DOHH2 (cell line): ENCODE measurements around the gene SPTLC1.

ENCODE experiments used
- EZH2phosphoT487 ChIP-seq: fragments of 200-600 bp; sonication (generic); IDR thresholded peaks from 2 replicates; pipeline ENCODE4 v1.6.1; 2017; ENCODE audit warnings: borderline replicate concordance, mild to moderate bottlenecking, antibody characterized with exemption, low read length, moderate library complexity, mixed read lengths
- TF ChIP-seq, protein P1 (sequence below): fragments of 200-600 bp; sonication (generic); IDR thresholded peaks from one replicate; pipeline ENCODE4 v1.5.1; 2014; ENCODE audit warnings: antibody characterized with exemption, mild to moderate bottlenecking, low read depth, low read length; ENCODE audit not compliant: poor library complexity, severe bottlenecking

DNA sequence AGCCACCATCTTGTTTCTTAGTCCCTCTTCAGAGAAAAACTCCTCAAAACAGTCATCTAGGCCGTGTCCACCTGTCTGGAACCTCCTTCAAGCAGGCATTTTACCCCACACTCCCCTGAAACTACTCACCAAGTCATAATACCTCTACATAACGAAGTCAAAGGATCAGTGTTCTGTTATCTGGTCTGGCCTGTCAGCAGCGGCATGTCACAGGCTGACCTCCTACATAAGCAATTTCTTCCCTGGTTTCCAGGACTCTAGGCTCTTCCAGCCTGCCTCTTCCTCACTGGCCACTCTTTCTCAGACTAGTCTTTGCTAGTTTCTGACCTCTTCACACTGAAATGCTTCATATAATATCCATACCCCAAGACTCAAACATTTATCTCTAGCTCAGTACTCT, 72.2 kb downstream of the SPTLC1 start:
- no peak for TF ChIP-seq EZH2phosphoT487
- TF ChIP-seq, protein P1, sequence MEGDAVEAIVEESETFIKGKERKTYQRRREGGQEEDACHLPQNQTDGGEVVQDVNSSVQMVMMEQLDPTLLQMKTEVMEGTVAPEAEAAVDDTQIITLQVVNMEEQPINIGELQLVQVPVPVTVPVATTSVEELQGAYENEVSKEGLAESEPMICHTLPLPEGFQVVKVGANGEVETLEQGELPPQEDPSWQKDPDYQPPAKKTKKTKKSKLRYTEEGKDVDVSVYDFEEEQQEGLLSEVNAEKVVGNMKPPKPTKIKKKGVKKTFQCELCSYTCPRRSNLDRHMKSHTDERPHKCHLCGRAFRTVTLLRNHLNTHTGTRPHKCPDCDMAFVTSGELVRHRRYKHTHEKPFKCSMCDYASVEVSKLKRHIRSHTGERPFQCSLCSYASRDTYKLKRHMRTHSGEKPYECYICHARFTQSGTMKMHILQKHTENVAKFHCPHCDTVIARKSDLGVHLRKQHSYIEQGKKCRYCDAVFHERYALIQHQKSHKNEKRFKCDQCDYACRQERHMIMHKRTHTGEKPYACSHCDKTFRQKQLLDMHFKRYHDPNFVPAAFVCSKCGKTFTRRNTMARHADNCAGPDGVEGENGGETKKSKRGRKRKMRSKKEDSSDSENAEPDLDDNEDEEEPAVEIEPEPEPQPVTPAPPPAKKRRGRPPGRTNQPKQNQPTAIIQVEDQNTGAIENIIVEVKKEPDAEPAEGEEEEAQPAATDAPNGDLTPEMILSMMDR, result no peak
